Measurements from ENCODE around the gene NREP.
"Not testable (repeated sequence)": the region's sequence is repeated elsewhere in the genome, so short reads cannot be mapped to it uniquely, and the experiment has no call there.

NREP gene

DNA sequence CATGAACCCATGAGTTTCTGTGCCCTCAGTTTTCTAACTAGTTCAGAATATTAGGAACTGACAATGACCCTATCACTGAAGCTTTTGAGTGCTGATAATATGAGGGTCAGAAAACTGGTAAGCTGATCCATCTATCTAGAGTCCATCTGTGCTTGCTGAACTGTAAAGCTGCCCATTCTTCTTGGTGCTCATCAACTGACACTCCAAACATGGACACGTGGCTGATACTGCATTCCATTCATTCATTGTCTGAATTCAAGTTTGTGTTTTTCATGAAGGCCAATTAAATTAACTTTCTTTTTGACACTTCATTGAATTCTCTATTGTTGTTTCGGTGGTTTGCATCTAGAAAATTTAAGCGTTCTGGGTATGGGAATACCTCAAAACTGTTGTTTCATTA, 17.6 kb downstream of the NREP start:
- DNase-seq (ENCODE audit: low read depth): no peak

DNA sequence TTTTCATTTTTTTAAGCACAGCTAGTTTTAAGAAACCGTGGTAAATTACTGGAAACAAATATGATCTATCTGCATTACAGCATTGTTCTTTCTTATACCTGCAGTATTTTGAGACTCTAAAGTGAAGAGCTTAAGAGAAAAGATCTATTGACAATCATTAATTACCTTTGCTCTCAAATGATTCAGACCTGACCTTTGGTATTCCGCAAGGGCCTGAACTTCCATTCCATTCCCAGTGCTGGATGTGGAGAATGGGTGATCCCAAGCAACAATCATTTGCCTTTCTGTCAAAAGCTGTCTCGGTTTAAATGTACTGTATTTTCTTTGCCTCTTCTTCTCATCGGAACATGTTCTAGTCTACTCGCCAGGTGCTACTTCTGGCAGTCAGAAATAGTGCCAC, 18.9 kb downstream of the NREP start:
- no peak for DNase-seq (ENCODE audit: low read depth)

DNA sequence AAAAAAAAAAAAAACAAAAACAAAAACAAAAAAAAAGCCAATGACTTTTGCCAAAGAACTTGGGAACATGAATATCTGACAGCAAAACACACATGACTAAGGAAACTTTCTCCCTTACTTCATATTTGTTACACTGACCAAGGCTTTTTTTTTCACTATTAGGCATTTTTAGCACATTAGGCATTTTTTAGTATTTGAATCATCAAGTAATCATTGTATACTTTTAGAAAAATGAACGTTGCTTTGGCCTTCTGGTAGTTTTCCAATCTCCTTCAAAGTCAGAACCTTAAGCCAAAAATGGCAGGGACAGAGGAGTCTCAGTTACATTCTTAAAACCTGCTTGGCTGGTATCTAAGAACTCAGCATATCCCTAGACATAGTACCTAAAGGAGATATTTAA, 19.3 kb downstream of the NREP start:
- DNase-seq (ENCODE audit: low read depth): peak; percentile 63

DNA sequence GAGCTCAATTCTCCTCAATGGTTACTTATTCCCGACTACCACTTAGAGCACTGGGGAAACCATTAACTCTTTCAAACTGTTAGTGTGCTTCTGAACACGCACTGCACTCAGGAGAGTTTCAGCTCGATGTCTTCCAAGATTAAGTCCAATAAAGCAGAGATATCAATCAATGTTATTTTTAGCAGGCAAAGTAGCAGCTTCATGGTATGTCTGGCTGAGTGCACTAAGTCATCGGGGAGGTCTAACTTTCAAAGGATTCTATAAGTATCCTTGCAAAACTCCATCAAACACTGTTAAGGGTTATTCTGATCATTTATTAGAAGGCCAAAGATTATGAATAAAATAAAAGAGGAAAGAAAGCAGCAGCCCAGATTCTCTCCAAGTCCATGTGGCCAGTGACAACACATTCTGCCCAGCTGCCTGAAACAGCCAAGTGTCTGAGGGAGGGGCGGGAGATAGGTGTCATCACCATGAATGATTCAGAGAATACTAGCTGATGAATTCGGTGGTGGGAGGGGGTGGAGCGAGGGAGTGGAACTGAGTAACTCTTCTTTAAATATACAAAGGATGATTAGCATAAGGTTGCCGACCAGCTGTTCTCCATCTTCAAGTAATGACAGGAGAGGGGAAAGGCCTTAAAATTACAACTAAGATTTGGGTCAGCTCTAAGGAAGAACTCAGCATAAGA, 21.3 kb downstream of the NREP start:
- DNase-seq (ENCODE audit: low read depth): peak; percentile 94

DNA sequence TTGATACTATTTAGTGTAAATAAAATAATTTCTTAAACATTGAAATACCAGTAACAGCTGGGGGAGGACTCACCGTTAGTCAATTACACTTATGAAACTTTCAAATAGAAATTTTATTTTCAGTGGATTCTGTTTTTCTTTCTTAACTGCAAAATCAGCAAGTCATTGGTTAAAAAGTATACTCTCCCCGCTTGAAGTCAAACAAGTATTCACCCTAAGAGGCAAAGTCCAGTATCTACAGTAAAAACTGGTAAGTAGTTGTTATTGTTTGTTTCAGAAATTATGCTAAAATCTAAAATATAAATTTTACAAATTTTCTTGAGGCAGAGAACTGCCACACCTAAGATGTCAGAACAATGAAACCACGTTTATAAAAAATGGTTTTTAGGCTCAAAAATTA, 22.4 kb downstream of the NREP start:
- DNase-seq (ENCODE audit: low read depth): no peak

DNA sequence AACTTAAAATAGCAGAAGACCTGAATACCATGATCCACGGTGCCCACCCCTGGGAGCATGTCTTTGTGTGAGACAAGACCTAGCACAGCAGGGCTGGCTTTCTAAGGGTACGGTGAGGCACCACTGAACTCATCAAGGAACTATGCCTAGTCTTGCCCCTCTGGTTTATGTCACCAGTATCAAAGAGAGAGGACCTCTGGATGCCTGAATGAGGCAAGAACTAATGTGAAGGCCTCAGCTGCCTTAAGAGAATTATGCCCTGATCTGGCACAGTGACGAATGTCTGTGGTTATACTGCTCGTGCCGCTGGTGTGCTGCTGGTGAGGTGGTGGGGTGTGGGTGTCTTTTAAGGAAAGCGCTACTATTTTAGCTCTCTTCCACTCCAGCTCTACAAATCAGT, 23.0 kb downstream of the NREP start:
- peak; percentile 77 for DNase-seq (ENCODE audit: low read depth)

DNA sequence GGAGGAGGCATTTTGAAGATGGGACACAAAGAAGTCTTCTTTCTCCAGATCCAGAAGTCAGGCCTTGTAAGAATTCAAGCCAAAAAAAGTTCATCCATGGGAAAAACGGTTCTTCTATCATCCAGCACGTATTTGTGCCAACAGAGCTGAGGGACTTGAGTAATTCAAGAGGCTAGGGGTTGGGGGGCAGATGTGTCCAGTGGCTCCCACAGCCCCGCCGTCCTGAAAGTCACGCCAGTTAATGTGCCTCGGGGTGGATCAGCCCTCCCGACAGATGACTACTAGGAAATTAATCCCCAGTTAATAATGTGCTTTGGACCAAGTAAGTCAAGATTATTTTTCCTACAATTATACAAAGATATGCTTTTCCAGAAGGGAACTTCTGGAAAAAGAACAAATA, 23.4 kb downstream of the NREP start:
- no peak for DNase-seq (ENCODE audit: low read depth)

DNA sequence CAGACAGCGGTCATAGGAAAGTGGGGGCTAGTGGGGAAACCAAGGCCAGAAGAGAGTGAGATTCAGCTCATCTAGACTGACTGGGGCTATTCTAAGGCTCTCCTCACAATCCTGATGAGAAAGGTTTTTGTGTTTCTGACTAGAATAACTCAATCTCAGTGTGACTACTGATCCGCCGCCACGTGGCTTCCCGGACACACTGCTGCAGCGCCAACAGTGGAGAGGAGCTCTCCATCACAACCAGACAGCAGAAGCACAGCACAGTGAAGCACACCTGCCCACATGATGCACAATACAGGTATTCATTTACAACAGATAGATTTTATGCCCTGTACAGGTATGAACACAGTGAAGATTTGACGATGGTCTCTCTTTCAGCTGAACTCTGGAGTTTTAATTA, 25.4 kb downstream of the NREP start:
- no peak for DNase-seq (ENCODE audit: low read depth)

DNA sequence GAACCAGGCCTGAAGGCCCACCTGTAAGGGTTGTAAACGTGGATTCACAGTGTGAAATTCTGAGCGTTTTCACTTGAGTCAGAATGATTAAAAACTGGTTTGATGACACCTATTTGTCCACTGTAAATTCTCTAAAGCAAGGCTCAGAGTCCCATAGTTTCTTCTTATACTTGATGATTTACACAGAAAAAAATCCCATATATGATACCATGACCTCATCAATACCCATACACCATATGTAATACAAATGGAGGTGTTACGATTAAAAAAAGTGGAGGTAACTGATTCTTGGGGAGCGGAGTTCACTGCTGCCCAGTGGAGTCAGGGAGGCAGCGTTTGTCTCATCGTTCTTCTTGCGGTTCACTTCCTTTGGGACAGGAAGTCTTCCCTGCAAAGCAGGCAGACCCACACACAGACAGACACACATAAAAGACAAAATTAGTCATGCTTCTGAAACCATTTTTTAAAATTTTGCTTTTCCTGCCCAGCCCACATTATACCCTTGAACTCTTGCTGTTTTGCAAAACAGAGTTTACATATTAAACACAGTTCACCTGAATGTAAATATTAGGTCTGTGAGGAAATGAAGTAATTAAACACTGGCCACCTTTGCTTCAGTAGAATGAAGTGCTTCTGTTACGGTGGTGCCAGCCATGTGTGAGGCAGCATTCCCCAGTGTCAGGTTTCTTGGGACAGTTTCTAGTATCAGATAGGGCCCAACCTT, 26.2 kb downstream of the NREP start:
- no peak for DNase-seq (ENCODE audit: low read depth)

DNA sequence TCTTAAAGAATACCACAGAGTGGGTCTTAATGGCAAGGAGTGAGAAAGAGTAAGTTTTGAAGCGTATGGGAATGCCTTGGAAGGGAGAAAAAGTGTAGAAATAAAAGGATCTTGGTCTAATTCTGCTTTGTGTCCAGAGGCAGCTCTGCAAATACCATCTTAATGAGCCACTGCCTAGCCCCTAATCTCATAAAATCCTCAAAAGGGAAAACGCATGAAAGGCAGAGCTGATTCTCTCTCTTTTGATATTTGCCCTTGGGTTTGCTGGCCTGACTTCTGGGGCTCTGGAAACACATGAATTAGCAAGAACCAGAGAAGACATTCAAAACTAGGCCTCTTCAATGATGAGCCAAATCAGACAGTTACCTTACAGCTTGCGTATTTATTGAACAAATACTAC, 28.1 kb downstream of the NREP start:
- DNase-seq (ENCODE audit: low read depth): no peak

DNA sequence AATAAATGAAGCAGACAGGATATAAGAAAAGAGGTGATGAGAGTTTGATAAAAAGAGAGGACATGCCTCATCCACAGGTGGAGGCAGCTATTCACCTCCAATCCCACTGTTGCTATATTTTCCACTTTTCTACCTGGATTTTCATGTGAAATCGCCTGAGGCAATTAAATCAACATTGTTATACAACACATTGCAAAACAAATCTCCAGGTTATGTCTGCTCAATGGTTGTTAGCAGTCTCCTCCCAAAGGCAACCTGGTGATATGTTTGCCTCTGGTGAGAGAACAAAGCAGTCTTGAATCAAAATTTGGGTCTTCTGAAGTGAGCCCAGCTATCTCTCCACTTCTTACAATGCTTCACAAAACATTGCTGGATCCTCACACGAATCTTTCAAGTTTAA, 30.0 kb downstream of the NREP start:
- DNase-seq (ENCODE audit: low read depth): no peak

DNA sequence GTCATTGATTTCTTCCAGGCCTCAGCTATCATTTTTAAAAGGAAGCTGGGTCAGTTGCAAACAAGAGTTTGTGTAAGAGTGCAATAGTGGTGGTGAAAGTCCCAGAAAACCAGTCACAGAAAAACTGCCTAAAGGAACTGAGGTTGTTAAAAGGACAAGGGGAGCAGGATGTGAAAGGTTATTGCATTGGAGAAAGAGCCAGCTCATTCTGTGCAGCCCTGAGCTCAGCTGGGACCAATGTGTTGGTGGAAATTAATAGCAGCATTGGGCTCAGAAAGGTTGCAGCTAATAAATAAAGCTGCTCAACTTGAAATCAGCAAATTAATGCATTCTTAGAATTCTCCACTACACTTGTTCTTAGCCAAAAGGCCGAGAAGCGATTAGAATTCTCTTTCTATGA, 34.9 kb downstream of the NREP start:
- DNase-seq (ENCODE audit: low read depth): no peak

DNA sequence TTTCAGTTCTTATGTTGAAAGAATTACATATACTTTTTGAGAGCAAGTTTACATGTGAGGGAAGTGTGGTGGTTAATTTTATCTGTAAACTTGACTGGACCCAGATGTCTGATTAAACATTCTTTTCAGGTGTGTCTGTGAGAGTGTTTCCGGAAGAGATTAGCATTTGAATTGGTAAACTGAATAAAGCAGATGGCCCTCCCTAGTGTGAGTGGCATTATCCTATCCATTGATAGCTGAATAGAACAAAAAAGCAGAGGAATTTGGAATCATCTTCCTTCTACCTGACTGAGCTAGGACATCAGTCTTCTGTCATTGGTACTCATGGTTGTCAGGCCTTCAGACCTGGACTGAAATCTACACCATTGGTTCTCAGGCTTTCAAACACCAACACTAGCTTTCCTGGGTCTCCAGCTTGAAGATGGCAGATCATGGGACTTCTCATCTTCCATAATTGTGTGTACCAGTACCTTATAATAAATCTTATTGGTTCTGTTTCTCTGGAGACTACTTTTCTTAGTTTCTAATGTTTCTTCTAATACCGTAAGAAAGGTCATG, 36.6 kb downstream of the NREP start:
- no peak for DNase-seq (ENCODE audit: low read depth)

DNA sequence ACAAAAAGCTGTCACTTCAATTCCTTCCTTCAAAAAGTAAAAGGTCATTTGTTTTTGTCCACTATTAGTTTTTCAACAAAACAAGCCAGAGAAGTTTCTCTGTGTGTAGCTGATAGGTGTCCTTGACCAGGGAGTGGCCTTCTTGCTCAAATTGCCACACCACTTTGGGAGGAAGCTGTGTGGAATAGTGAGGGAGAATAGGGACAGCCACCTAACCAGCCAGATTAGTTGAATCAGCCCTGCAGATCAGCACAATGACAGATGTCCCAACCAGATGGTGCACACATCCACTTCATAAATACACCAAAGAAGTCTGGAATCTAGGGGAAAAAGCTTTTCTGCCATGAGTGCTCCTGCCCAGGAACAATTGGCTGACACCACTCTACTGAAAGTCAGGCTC, 37.2 kb downstream of the NREP start:
- DNase-seq (ENCODE audit: low read depth): no peak

DNA sequence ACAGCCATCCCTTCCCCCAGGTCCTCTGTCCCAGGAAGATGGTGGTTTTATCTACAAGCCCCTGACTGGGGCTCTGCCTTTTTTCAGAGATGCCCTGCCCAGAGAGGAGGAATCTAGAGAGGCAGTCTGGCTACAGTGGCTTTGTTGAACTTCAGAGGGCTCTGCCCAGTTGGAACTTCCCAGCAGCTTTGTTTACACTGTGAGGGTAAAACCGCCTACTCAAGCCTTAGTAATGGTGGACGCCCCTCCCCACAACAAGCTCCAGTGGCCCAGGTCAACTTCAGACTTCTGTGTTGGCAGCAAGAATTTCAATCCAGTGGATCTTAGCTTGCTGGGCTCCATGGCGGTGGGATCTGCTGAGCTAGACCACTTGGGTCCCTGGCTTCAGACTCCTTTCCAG, 40.2 kb downstream of the NREP start:
- DNase-seq (ENCODE audit: low read depth): not testable (repeated sequence)

DNA sequence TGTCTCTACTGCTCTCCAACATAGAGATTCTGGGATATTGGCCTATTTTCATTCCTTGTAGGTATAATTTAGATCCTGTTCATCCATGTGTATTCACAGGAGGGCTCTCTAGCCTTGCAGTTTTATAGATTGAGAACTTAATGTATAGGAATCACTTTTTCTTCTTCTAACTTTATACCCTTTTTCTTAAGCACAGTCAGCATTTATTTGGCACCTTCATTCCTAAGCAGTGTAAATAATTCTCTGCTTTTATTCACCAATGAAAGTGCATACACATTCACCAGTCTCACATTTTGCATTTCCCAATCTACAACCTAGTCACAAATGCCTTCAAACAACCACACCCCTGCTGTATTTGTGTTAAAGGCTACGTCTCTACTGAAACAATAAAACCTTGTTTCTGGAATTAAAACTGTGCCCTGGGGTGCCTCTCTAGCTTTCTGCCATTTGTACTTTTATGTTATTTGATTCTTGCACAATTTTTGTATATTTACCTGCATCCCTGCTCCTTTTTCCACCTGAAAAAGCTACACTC, 49.3 kb downstream of the NREP start:
- no peak for DNase-seq (ENCODE audit: low read depth)

DNA sequence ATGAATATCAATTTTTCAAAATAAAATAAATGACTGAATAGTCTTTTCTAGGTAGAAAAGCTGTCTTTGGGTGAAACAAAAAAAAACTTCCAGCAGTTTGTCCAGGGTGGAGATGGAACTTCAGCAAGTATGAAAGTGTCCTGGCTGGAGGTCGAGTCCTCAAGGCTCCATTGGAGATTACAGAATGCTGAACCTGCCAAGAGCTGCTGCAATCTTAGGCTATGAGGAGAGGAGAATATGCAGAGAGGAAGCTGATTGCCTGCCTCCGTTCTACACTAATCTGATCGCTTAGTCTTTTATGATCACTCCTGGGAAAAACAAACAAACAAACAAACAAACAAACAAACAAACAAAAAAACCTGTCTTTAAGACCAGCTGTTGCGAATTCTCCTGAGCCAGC, 50.6 kb downstream of the NREP start:
- DNase-seq (ENCODE audit: low read depth): no peak

DNA sequence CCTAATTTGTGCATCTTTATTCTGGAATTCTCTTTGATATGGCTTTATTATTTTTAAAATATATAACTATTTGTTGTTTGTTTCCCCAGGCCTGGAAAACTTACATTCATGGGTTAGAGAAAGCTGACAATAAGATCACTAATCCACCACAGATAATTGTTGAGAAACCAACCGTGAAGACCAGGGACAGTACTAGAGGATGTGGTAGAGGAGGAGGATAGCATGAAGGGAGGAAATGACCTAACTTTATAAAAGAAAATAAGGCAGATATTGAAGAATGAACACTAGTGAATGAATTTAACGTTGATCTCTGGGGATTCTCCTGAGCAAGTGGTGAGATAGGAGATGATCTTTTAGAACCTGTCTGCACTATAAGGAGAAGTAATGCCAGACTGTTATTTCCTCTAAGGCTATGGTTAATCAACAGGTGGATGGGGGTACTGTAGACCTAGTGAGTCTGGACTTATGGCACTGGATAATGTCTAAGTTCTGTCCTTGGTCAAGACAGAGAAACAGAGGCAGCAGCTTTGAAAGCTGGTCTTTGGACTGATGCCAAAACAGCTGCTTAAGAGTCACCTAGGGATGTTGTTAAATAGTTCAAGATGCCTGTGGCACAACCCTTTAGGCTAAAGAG, 52.4 kb downstream of the NREP start:
- no peak for DNase-seq (ENCODE audit: low read depth)

DNA sequence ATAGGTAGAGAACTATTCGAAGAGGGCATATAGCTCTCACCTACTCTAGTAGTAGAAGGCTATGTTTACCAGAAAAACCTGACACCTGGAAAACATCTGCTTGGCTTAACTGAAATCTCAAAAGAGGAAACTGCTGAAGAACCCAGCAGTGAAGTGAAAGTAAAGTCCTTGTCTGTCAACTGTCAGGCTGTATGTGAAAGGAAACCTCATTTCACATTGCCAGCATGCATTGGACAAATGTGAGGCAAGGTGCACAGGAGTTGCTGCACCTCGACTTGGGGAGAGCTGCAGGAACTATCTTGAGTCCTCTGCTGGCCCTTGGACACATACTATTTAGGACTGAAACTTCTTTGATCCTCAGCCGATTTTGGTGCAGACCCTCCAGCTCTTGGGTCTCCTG, 53.3 kb downstream of the NREP start:
- no peak for DNase-seq (ENCODE audit: low read depth)

DNA sequence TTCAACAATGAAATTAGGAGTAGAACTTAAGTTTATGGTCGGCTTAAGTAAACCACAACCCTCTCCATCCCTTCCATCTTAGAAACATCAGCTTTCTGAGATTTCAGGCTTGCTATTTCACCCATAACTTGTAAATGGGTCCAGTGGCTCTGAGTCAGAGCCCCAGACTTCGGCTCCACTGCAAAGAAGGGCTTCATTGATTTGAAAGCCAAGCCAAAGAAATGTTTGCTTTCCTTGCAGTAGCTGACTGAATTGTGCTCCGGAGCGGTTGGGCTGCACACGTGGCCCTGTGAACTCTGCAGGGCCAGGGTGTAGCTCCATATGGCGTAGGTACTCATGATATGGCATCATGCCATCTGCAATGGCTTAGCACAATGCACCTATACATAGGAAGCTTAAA, 57.0 kb downstream of the NREP start:
- no peak for DNase-seq (ENCODE audit: low read depth)

DNA sequence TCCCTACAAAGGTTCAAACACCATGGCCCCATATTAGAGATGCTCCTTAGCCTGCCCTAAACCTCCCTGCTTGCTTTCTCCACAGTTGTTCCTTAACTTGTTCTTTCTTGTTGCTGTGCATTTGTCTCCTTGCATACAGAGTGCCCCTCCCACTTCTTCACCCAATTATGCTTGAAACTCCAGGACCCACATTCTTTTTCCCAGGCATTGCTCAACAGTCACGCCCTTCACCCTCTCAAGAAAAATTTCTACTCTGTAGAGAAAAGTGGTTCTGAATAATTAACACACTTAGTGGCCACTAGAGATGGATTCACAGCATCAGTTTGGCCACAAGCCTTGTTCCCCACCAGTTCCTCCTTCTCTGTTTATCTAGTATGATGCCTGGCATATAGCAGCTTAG, 57.7 kb downstream of the NREP start:
- DNase-seq (ENCODE audit: low read depth): no peak

DNA sequence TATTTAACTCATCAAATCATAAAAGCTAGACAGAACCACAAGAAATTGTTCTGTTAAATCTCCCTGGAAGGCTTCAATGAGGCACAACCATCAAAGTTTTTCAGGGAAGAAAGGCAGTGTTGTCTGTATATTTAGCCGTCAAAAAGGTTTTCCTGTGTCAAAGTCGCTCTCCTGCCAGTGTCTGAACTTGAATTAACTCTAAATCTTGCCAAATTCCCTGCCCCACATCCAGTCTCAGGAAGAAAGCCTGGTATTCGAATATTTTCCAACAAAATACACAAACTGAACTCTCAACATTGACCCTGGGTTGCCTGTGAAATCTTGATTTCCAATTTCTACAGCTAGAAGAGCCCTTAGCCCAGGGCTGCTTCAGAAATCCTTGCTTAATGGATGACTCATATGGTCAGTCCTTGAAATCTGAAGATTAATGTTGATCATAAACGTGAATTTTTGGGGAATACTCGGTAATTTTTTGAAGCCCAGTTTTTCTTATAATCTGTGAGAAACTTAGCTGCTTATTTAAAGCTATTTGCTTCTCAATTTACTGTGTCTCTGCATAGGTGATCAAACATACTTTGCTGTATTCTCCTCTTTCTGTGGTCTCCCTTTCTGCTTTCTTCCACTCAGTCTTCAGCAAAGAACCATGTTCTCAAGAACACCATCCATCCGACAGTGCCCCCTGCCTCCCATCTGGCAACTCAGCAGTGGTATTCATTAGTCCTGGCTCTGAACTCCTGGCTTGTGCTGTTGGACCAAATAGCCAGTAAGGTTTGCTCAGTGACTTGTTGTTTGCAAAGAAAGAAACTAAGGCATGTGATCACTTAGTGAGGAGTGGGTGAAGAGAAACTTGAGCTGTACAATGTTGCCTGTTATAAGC, 58.9 kb downstream of the NREP start:
- peak; percentile 37 for DNase-seq (ENCODE audit: low read depth)
